ENCODE data around the gene RETREG3. TPM values are rescaled to one million over a fixed set of nuclear protein-coding genes. Genes with fewer than 3 reads are reported as not detected.

RETREG3 gene
- total and polyA plus RNA-seq, 9 of the 15 experiments (the other 6 are each of a cell fraction or from before 2014, with no cell fraction given), result 4.1 to 39.0 (median 16.9) TPM

GRCh38 chr17:42609182-42609813 lies at the start of gene RETREG3, which contains the start of gene TUBG1 (continued):
- TF ChIP-seq, protein P1, sequence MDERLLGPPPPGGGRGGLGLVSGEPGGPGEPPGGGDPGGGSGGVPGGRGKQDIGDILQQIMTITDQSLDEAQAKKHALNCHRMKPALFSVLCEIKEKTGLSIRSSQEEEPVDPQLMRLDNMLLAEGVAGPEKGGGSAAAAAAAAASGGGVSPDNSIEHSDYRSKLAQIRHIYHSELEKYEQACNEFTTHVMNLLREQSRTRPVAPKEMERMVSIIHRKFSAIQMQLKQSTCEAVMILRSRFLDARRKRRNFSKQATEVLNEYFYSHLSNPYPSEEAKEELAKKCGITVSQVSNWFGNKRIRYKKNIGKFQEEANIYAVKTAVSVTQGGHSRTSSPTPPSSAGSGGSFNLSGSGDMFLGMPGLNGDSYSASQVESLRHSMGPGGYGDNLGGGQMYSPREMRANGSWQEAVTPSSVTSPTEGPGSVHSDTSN (CRISPR knock-in tag; IDR thresholded peaks at IDR 0.05; ENCODE audit: low read depth), result 0 out of 2 replicates have a peak, but pooled peaks have one; percentile 39
- TF ChIP-seq, protein P1 (tag; conservative IDR thresholded peaks at IDR 0.05; ENCODE audit: low read depth), result no peak; the same call in 1 of the 2 replicates
- no peak for TF ChIP-seq RUNX1 (IDR thresholded peaks at IDR 0.05; ENCODE audit: low read depth)
- peak in 1 of 2 experiments; percentile 62; a peak in 1 of 4 replicates for TF ChIP-seq SRF (CRISPR knock-in tag; IDR thresholded peaks at IDR 0.05)
- 0 out of 2 replicates have a peak, but pooled peaks have one; percentile 38 for TF ChIP-seq CHCHD3 (CRISPR knock-in tag; IDR thresholded peaks at IDR 0.05)
- no peak for TF ChIP-seq HOXB6 (CRISPR knock-in tag; IDR thresholded peaks at IDR 0.05; ENCODE audit: borderline replicate concordance)
- peak; percentile 10; the same call in 1 of the 2 replicates for TF ChIP-seq MXI1 (IDR thresholded peaks at IDR 0.05; ENCODE audit: low read depth, low read length)
- peak; percentile 95 for TF ChIP-seq RBFOX2 (IDR thresholded peaks at IDR 0.05; ENCODE audit: low read depth, low read length)
- no peak for TF ChIP-seq TFE3 (CRISPR knock-in tag; IDR thresholded peaks at IDR 0.05)
- TF ChIP-seq ZHX1 (conservative IDR thresholded peaks at IDR 0.05; ENCODE audit: low read length), result no peak
- TF ChIP-seq, protein P2, sequence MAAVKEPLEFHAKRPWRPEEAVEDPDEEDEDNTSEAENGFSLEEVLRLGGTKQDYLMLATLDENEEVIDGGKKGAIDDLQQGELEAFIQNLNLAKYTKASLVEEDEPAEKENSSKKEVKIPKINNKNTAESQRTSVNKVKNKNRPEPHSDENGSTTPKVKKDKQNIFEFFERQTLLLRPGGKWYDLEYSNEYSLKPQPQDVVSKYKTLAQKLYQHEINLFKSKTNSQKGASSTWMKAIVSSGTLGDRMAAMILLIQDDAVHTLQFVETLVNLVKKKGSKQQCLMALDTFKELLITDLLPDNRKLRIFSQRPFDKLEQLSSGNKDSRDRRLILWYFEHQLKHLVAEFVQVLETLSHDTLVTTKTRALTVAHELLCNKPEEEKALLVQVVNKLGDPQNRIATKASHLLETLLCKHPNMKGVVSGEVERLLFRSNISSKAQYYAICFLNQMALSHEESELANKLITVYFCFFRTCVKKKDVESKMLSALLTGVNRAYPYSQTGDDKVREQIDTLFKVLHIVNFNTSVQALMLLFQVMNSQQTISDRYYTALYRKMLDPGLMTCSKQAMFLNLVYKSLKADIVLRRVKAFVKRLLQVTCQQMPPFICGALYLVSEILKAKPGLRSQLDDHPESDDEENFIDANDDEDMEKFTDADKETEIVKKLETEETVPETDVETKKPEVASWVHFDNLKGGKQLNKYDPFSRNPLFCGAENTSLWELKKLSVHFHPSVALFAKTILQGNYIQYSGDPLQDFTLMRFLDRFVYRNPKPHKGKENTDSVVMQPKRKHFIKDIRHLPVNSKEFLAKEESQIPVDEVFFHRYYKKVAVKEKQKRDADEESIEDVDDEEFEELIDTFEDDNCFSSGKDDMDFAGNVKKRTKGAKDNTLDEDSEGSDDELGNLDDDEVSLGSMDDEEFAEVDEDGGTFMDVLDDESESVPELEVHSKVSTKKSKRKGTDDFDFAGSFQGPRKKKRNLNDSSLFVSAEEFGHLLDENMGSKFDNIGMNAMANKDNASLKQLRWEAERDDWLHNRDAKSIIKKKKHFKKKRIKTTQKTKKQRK (IDR thresholded peaks at IDR 0.05; ENCODE audit: borderline replicate concordance, low read depth, low read length), result no peak
- no peak for TF ChIP-seq MCM2 (IDR thresholded peaks at IDR 0.05; ENCODE audit: low read depth)
- TF ChIP-seq, protein P3, sequence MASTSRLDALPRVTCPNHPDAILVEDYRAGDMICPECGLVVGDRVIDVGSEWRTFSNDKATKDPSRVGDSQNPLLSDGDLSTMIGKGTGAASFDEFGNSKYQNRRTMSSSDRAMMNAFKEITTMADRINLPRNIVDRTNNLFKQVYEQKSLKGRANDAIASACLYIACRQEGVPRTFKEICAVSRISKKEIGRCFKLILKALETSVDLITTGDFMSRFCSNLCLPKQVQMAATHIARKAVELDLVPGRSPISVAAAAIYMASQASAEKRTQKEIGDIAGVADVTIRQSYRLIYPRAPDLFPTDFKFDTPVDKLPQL (IDR thresholded peaks at IDR 0.05; ENCODE audit: extremely low read depth, insufficient read length), result no peak
- TF ChIP-seq PRMT5 (CRISPR knock-in tag; IDR thresholded peaks at IDR 0.05), result no peak
- peak; percentile 54 for TF ChIP-seq TBP (optimal IDR thresholded peaks at IDR 0.05; ENCODE audit: low read depth, low read length)
- TF ChIP-seq DPF2 (IDR thresholded peaks at IDR 0.05), result no peak
